Tibial nerve (tissue), 4 donors: ENCODE results near the gene AMFR. TPM values are rescaled to one million over a fixed set of nuclear protein-coding genes. Genes with fewer than 3 reads are reported as not detected.

Experiments used
- DNase-seq, 2 donors: peaks; one replicate each; pipeline ENCODE4 v3.0.0-alpha.2; 2019; ENCODE audit warnings: low spot score in 2 of 2
- H3K27ac ChIP-seq, 4 donors: fragments of 200-600 bp; sonication (generic) in 3 of 4; one replicate each; pipeline ENCODE4 v1.5.1; 2017 to 2019; ENCODE audit warnings: mild to moderate bottlenecking in 1 of 4
- H3K27me3 ChIP-seq, 2 donors: fragments of 200-600 bp; sonication (generic) in 1 of 2; one replicate each; pipeline versions ENCODE4 v1.5.1 to v1.6.0; 2017 to 2019
- H3K36me3 ChIP-seq, 3 donors: fragments of 200-600 bp; sonication (generic); one replicate each; pipeline ENCODE4 v1.5.1; 2018 to 2019
- H3K4me1 ChIP-seq, 4 donors: fragments of 200-600 bp; sonication (generic) in 3 of 4; one replicate each; pipeline ENCODE4 v1.5.1; 2017 to 2019
- H3K4me3 ChIP-seq, 4 donors: fragments of 200-600 bp; sonication (generic) in 3 of 4; one replicate each; pipeline ENCODE4 v1.5.1; 2017 to 2019; ENCODE audit warnings: mild to moderate bottlenecking in 1 of 4, moderate library complexity in 1 of 4
- H3K9me3 ChIP-seq, 4 donors: fragments of 200-600 bp; sonication (generic) in 3 of 4; one replicate each; pipeline ENCODE4 v1.5.1; 2017 to 2019
- CTCF ChIP-seq, 5 experiments: fragments of 200-600 bp in 3 of 5; fragments of 450-650 bp in 2 of 5; sonication (generic) in 3 of 5; IDR thresholded peaks; one replicate each; pipeline ENCODE4 v1.5.1; 2016 to 2019; ENCODE audit warnings: antibody characterized with exemption in 5 of 5, mild to moderate bottlenecking in 3 of 5, moderate library complexity in 2 of 5
- EP300 ChIP-seq, 2 donors: sonication (generic); formaldehyde crosslinking; IDR thresholded peaks; one replicate each; pipeline ENCODE4 v1.6.1; 2017; ENCODE audit warnings: antibody characterized with exemption in 2 of 2, mild to moderate bottlenecking in 1 of 2
- POLR2A ChIP-seq, 2 donors: fragments of 450-650 bp; IDR thresholded peaks; one replicate each; pipeline ENCODE4 v1.6.1; 2017; ENCODE audit warnings: antibody characterized with exemption in 2 of 2, mild to moderate bottlenecking in 2 of 2, moderate library complexity in 2 of 2
- WGBS, 2 donors: methylation state at CpG; one replicate each; pipeline ENCODE4 v1.1.5; 2018; 5-methylcytosine and 5-hydroxymethylcytosine counted together
- total RNA-seq, 4 donors: library from RNA; depleted of rRNA; stranded (reverse); fragments of >200 nt; gene quantifications; one replicate each; pipeline ENCODE4 v1.1.0, GENCODE V29; 2016

Gene AMFR
- total RNA-seq, 4 donors from 2014 or later = 263 to 334 (median 292) TPM

- H3K4me1 ChIP-seq = no peaks in the 10 kb centered on the region
- WGBS, 2 donors = 46 to 63% methylated on average over 10 to 11 of the region's 11 CpGs
These were observed 113.4 kb downstream of the AMFR start for GRCh38 chr16:56312028-56312300.

More at GRCh38 chr16:56312028-56312300, 113.4 kb downstream of the AMFR start:
- Histone ChIP-seq H3K27ac (no peak overlapping the region), H3K27me3 (no peaks in the 10 kb centered on the region), H3K4me3 (no peak overlapping the region), H3K9me3 (no peaks in the 10 kb centered on the region), H3K36me3 (no peaks in the 10 kb centered on the region)
- no peak for TF ChIP-seq CTCF (IDR thresholded peaks at IDR 0.05)
- no peak for TF ChIP-seq POLR2A (IDR thresholded peaks at IDR 0.05)
- no peak for TF ChIP-seq EP300 (IDR thresholded peaks at IDR 0.05)
- DNase-seq = no peak

Other genes starting within 250 kb of the AMFR start
- gene GNAO1, start 234.1 kb downstream of the AMFR start, total RNA-seq = 10 to 100 TPM in 1 of 4 donors, 1 to 10 TPM in 3; 2.7 to 12.9 (median 6.1) TPM
- 10 to 100 TPM; 41.5 to 57.3 (median 47.2) TPM for gene NUDT21, start 25.8 kb upstream of the AMFR start, total RNA-seq
- gene OGFOD1, start 26.0 kb upstream of the AMFR start, total RNA-seq = 10 to 100 TPM; 28.8 to 39.6 (median 35.6) TPM
- gene BBS2, start 94.5 kb upstream of the AMFR start, total RNA-seq = 100 to 1,000 TPM in 3 of 4 donors, 10 to 100 TPM in 1; 79.8 to 144 (median 120) TPM
- gene MT4, start 139.5 kb upstream of the AMFR start, total RNA-seq = not detected
- 100 to 1,000 TPM in 3 of 4 donors, 10 to 100 TPM in 1; 92.4 to 291 (median 156) TPM for gene MT3, start 164.0 kb upstream of the AMFR start, total RNA-seq
- gene MT2A, start 183.0 kb upstream of the AMFR start, total RNA-seq = 100 to 1,000 TPM; 154 to 612 (median 354) TPM
- 1,000 to 10,000 TPM in 1 of 4 donors, 100 to 1,000 TPM in 3; 229 to 1,068 (median 290) TPM for gene MT1E, start 200.2 kb upstream of the AMFR start, total RNA-seq
- 100 to 1,000 TPM in 1 of 4 donors, 10 to 100 TPM in 3; 38.5 to 103 (median 53.2) TPM for gene MT1M, start 207.1 kb upstream of the AMFR start, total RNA-seq
- gene MT1A, start 213.1 kb upstream of the AMFR start, total RNA-seq = 100 to 1,000 TPM in 1 of 4 donors, 10 to 100 TPM in 2, not detected in 1; 18.8 to 365 (median 93.3) TPM
- gene MT1B, start 226.3 kb upstream of the AMFR start, total RNA-seq = not detected
- gene MT1F, start 232.4 kb upstream of the AMFR start, total RNA-seq = 10 to 100 TPM in 2 of 4 donors, 1 to 10 TPM in 2; 3.0 to 34.3 (median 11.3) TPM
- gene MT1G, start 242.5 kb upstream of the AMFR start, total RNA-seq = 10 to 100 TPM in 3 of 4 donors, not detected in 1; 41.1 to 87.7 (median 49.2) TPM
- gene MT1H, start 244.3 kb upstream of the AMFR start, total RNA-seq = 1 to 10 TPM in 2 of 4 donors, not detected in 2; 2.4 to 5.1 TPM